Measurements from ENCODE around the gene SYT5.

SYT5 gene

GRCh38 chr19:55146705-55147273 lies 33.3 kb downstream of the SYT5 start:
- no peak for DNase-seq (ENCODE audit: low read depth)

GRCh38 chr19:55146078-55146704 lies 33.9 kb downstream of the SYT5 start:
- no peak for DNase-seq (ENCODE audit: low read depth)

- no peak for DNase-seq (ENCODE audit: low read depth)
Measured at GRCh38 chr19:55145232-55145631, 34.9 kb downstream of the SYT5 start.

GRCh38 chr19:55141696-55142095 lies 38.4 kb downstream of the SYT5 start:
- DNase-seq (ENCODE audit: low read depth), result no peak

GRCh38 chr19:55137915-55138314 lies 42.2 kb downstream of the SYT5 start:
- DNase-seq (ENCODE audit: low read depth), result no peak

- no peak for DNase-seq (ENCODE audit: low read depth)
Measured at GRCh38 chr19:55136399-55137102, 43.5 kb downstream of the SYT5 start.

GRCh38 chr19:55134736-55135135 lies 45.4 kb downstream of the SYT5 start:
- no peak for DNase-seq (ENCODE audit: low read depth)

GRCh38 chr19:55133639-55134444 lies 46.2 kb downstream of the SYT5 start:
- DNase-seq (ENCODE audit: low read depth), result no peak

- DNase-seq (ENCODE audit: low read depth), result no peak
Measured at GRCh38 chr19:55132453-55133129, 47.5 kb downstream of the SYT5 start.

- DNase-seq (ENCODE audit: low read depth), result no peak
Measured at GRCh38 chr19:55131421-55131820, 48.7 kb downstream of the SYT5 start.

Measured in activated T-cell treated with anti-CD3 and anti-CD28 coated beads for 1 hour (primary cell).